ENCODE data around the gene SLC22A4.

DNA sequence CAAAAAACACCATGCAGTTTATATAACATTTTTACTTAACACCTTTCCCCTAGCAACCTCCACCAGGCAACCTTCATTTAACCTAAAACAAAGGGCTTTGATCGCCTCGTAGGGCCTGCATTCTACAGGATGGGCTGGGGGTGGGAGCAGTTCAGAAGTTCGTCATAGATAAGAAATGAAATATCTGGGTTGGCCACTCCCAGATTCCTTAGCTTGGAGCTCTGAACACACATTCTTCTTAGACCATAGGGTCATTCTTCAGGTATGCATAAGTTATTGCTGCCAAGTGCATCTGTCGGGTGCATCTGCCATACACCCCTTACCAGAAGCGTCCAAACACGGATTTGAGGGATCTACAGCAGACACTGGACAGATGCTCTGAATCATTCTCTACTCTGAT, 71.0 kb downstream of the SLC22A4 start:
- TF ChIP-seq POLR2AphosphoS5 (IDR thresholded peaks at IDR 0.05; ENCODE audit: low read depth, low read length), result no peak
- no peak for TF ChIP-seq POLR2A (IDR thresholded peaks at IDR 0.05; ENCODE audit: low read depth, low read length)
